GF-D8 (cell line): ENCODE results near the gene KCNMB2.

Experiments
- DNase-seq: peaks from one replicate; lab custom pipeline; 2025; lab: John Stamatoyannopoulos, UW

Gene KCNMB2

DNA sequence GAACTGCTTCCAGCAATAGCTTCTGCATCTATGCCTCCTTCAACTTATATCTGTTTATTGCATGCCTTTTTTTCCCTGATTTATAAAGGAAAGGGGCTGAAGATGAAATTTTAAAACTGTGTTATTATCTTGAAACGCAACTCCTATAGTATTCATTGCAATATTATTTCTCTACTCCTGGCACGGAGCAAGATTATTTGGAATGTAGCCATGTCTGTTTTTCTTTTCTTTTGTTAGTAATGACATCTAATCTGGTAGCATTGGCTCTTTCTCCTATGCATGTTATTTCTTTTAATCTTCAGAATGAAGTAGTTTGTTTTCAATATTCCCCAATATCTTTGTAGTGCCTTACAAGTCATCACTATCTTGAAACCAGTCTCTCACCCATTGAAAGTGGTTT, 33.6 kb downstream of the KCNMB2 start:
- no peak for DNase-seq

- no peak for DNase-seq
These were observed 47.8 kb downstream of the KCNMB2 start for GRCh38 chr3:178583963-178584575.

- DNase-seq: no peak
These were observed 48.6 kb downstream of the KCNMB2 start for GRCh38 chr3:178584722-178585380.

GRCh38 chr3:178585454-178585853, 49.2 kb downstream of the KCNMB2 start:
- DNase-seq: no peak

DNA sequence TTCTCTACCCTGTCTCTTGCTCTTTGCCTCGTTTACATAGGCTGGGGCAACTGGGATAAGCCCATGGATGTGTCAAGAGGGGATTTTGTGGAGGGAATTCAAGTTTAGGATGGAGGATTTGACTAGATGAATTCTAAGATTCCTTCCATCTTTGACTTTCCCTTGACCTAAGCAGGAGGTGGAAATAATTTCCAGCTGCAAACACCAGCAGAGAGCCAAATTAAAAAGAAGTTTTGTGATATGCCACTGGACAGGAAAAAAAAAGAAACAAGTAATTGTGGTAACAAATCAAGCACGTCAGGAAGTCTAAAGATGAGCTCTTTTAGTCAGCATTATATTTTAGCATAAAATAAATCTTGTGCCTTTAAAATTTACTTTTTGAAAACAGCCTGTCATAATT, 49.8 kb downstream of the KCNMB2 start:
- no peak for DNase-seq

DNA sequence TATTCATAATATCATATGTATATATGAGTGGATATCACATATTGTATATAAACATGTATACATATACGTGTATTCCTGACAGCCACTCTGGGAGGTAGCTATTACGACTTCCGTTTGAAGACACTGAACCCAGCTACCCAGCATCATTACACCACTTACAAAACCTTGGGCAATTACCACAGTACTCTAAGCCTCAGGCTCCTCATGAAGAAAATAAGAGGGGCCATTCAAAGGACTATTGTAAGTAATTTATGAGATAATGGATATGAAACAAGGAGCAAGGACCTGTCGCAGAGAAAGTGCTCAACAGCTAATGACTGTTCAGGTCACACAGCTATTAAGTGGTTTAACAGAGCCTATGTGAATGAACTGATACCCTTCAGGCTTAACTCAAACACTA, 52.4 kb downstream of the KCNMB2 start:
- DNase-seq: no peak

GRCh38 chr3:178593786-178594185, 57.5 kb downstream of the KCNMB2 start:
- no peak for DNase-seq

GRCh38 chr3:178597371-178597770, 61.1 kb downstream of the KCNMB2 start:
- DNase-seq: no peak

- DNase-seq: no peak
These were observed 66.6 kb downstream of the KCNMB2 start for GRCh38 chr3:178602856-178603255.

DNA sequence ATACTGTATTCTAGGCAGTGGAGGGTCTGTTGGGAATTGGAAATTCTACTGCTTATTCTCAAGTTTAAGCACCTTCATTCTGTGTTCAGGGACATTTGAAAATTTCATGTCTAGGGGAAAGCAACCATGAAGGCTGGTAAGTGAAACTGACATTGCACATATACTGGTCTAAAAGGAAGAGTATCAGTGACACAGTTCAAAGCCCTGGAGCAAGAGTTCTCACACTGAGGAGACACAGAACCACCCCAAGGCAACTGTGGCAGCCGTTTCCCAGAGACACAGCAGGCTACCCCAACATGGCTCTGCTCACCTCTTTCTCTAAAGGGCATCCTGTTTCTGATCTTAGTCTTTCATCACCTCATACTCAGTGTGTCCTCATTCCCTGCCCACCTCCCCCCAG, 67.5 kb downstream of the KCNMB2 start:
- no peak for DNase-seq

GRCh38 chr3:178618197-178618596, 82.0 kb downstream of the KCNMB2 start:
- DNase-seq: no peak

GRCh38 chr3:178618896-178619295, 82.7 kb downstream of the KCNMB2 start:
- no peak for DNase-seq

DNA sequence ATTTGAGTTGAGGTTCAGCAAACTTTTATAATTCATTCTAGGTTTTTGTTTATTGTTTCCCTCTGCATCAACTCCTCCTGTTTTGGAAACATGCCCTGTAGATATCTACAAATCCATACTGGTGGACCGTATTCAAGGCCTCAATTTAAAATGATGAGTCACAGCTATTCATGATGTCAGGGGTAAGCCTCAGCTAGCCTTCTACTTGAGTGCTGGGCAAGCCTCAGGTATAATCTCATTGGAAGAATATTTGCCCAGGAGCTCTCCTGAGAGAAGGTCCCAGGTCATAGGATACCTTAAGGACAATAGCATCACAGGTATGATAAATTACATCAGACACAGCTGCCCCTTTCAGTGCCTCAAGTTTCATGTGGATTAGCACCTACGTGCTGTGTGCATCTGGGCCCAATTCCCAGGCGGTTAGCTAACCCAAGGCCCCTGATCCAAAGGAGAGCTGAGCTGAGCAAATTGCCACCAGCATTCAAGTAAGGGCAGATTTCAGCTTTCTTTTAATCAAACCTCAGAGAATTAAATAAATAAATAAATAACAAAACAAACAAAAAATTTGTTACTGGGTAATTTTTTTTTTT, 87.5 kb downstream of the KCNMB2 start:
- DNase-seq: no peak

GRCh38 chr3:178624276-178624675, 88.0 kb downstream of the KCNMB2 start:
- DNase-seq: no peak

GRCh38 chr3:178625053-178625600, 88.9 kb downstream of the KCNMB2 start:
- no peak for DNase-seq

GRCh38 chr3:178628037-178628436, 91.8 kb downstream of the KCNMB2 start:
- DNase-seq: no peak

GRCh38 chr3:178629430-178630178, 93.4 kb downstream of the KCNMB2 start:
- no peak for DNase-seq

- DNase-seq: no peak
These were observed 95.7 kb downstream of the KCNMB2 start for GRCh38 chr3:178631950-178632349.

DNA sequence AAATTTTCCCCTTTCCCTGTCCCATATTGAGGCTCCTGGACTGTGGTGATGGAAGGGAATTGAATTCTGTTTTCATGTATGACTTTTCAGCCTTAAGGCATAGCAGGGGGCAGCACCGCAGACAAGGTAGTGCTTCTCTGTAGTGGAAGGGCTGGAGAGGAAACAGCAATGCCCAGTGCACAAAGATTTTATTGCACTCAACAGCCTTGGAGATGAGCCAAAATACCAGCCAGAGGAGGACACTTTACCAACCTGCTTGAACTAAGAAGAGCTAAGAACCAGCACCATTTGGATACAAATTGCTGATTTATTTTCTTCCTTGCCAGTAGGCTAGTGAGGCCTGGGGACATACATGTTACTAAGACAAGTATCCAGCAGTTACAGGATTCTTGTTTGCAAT, 98.7 kb downstream of the KCNMB2 start:
- DNase-seq: no peak

GRCh38 chr3:178637802-178638201, 101.6 kb downstream of the KCNMB2 start:
- DNase-seq: no peak

GRCh38 chr3:178645503-178645902, 109.3 kb downstream of the KCNMB2 start:
- DNase-seq: no peak

DNA sequence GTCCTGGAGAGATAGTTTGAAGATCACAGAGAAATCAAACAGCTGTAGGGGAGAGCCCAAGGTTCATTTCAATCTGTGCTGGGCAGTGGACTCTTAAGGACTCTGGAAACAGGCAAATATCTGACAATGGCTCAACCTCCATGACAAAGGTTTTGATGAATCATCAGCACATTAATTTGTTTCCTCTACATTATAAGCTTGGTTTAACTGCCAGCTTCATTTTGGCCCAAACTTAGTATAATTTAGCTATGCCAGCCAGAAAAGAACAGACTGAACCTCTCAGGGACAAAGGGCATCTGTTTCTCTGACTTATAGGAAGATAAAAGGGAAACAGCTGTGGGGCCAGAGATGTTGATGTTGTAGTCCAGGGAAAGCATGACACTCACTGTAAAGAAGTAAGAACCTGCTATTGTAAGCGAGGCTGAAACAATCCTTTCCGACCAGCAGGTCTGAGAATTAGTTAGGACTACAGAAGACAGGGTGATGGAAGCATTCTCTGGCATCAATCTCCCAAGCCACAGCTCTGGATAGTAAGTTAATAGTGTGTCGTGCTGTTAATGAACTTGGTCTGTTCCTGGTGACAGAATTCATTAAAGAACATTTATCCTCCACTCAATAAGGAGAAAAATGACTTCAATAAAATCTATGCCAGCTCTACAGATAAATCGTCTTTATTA, 110.1 kb downstream of the KCNMB2 start:
- no peak for DNase-seq
